Motor neuron (in vitro differentiated cells): ENCODE measurements around the gene TANGO2. TPM values are rescaled to one million over a fixed set of nuclear protein-coding genes. Genes with fewer than 3 reads are reported as not detected.

Experiments
- ATAC-seq, 8 experiments: fragments of 200-7000 bp; cut with Tn5 transposase; replicated peaks in 6 of 8; 2 replicates each; pipeline ENCODE4 v1.8.0; 2021; ENCODE audit warnings: mild to moderate bottlenecking in 8 of 8, moderate library complexity in 8 of 8
- H3K27ac ChIP-seq, 2 donors: fragments of 250-450 bp; sonication (Bioruptor Pico); 2 replicates each; pipeline ENCODE4 v1.9.0; 2021; ENCODE audit warnings: antibody characterized with exemption in 2 of 2, mild to moderate bottlenecking in 2 of 2, moderate library complexity in 1 of 2
- H3K4me1 ChIP-seq, 2 donors: fragments of 250-450 bp; sonication (Bioruptor Pico); replicated peaks in 1 of 2; 2 replicates each; pipeline ENCODE4 v1.6.1; 2021; ENCODE audit warnings: antibody characterized with exemption in 2 of 2, mild to moderate bottlenecking in 2 of 2, moderate library complexity in 1 of 2
- H3K4me3 ChIP-seq, 5 donors: fragments of 250-450 bp; sonication (Bioruptor Pico); 2 replicates each; pipeline ENCODE4 v1.9.0; 2021; ENCODE audit warnings: antibody characterized with exemption in 5 of 5, mild to moderate bottlenecking in 5 of 5, moderate library complexity in 4 of 5
- WGBS, 10 experiments: fragments of 450-650 bp; shearing (Covaris generic); methylation state at CpG; one replicate each; pipeline ENCODE4 v1.0.0; 2022; 5-methylcytosine and 5-hydroxymethylcytosine counted together
- in situ Hi-C, 9 experiments: fragments of 400-800 bp; cut with MboI; loops; one replicate each; pipeline ENCODE4 v1.15.0; 2021; ENCODE audit warnings: low sequenced_read_pairs in 9 of 9, low pct_unique_long_range_greater_than_20kb in 2 of 9; ENCODE audit not compliant: unreplicated experiment in 9 of 9
- total RNA-seq, 8 experiments: library from RNA; unstranded; fragments of 300-600 nt; gene quantifications; 2 replicates each; pipeline versions ENCODE4 v1.2.3 to v1.2.4, GENCODE V29; 2022

Gene TANGO2
- total RNA-seq, 8 experiments from 2014 or later: 5.4 to 36.3 (median 14.5) TPM

DNA sequence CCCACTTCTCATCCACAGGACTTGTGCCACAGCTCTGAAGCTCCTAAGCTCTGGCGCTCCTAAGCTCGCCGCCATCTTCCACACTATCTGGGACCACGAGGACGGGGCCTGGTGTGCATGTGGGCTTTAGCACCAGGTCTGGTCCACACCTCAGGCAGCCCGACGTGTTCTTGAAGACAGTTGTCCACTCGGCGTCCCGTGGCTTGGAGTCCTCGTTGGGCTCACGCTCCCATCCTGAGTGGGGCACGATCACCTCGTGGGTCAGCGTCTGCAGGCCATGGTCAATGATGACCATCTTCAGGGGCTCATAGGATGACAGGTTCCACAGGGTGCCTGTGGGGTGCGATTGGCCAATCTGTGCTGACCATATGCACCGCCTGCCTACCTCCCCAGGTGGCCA is 42.2 kb upstream of the TANGO2 start:
- Histone ChIP-seq H3K4me3 (no peak overlapping the region), H3K4me1 (peaks cover 19 to 27% of the 10 kb centered on the region in 2 donors), H3K27ac (peak overlapping the region in 1 of 2 donors; percentile 41)
- in situ Hi-C loops: no loop called here
- WGBS, 10 experiments: 80 to 97% methylated on average over 5 to 11 of the region's 17 CpGs; no CpG with 5 or more reads in 8 of the 10 experiments
- ATAC-seq: no peak

DNA sequence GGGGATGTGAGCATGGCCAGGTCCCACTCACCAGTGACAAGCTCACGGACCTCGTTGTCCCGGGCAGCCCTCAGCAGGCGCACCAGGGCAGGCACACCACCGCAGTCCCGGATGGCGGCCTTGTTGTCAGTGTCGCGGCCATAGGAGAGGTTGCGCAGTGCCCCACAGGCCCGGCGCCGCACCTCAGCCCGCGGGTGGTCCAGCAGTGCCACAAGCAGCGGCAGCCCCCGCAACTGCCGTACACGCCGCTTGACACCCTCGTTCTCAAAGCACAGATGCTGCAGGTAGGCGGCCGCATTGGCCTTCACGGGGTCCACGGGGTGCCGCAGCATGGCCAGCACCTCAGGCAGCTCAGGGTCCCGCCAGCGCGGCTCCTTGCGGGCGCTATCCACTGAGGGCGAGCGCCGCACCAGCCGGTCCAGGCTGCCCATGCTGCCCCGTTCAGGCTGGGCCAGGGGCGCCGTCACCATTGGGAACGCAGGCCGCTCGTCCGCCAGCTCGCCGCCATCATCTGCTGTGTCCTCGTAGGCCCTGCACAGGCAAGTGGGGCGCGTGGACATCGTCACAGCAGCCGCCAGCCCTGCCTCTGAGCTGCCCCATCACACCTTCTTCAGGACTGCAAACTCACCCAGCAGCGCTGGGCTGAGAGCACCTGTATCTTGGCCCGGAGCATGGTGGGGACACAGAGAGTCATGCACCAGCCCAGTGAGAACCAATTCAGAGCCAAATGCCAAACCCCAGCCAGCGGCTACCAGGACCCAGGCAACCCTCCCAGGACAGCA is 41.0 kb upstream of the TANGO2 start:
- Histone ChIP-seq H3K27ac (no peak overlapping the region), H3K4me1 (peaks cover 28 to 31% of the 10 kb centered on the region in 2 donors), H3K4me3 (no peak overlapping the region)
- in situ Hi-C loops: no loop called here
- no peak for ATAC-seq
- WGBS, 10 experiments: 100% methylated on average over 2 to 9 of the region's 52 CpGs; no CpG with 5 or more reads in 8 of the 10 experiments

DNA sequence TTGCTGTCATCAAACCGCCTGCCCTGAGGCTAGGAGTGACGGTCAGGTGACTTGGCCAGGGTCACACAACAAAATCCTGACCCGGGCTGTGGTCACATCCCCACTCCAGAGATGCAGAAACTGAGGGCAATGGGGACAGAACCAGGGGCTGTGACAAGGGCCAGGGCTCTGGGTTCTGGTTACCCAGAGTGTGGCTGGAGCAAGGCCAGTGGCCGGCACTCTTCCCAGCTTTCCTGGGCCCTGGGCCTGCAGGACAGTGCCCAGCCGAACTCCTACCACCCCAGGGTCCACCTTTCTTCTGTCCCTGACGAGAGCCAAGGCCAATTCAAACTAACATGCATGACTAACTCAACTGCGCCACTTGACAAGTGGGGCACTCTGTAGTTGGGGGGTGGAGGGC is 40.1 kb upstream of the TANGO2 start:
- no peak overlapping the region for H3K27ac ChIP-seq
- in situ Hi-C loops: no loop called here
- no peak for ATAC-seq
- H3K4me3 ChIP-seq: no peak overlapping the region
- H3K4me1 ChIP-seq: peaks cover 30 to 31% of the 10 kb centered on the region in 2 donors
- WGBS, 10 experiments: 72 to 100% (median 97%) methylated on average over 1 to 5 of the region's 7 CpGs; no CpG with 5 or more reads in 6 of the 10 experiments

- WGBS, 10 experiments: 85 to 100% (median 93%) methylated on average over 2 to 5 of the region's 33 CpGs; no CpG with 5 or more reads in 6 of the 10 experiments
- H3K4me3 ChIP-seq: no peak overlapping the region
- peaks cover 33 to 34% of the 10 kb centered on the region in 2 donors for H3K4me1 ChIP-seq
- no peak overlapping the region for H3K27ac ChIP-seq
- in situ Hi-C loops: no loop called here
- ATAC-seq: no peak
Observed at GRCh38 chr22:19981171-19981960, 39.5 kb upstream of the TANGO2 start.

GRCh38 chr22:19981961-19982920 is 38.7 kb upstream of the TANGO2 start:
- no peak overlapping the region for H3K27ac ChIP-seq
- in situ Hi-C loops: no loop called here
- WGBS, 10 experiments: 83 to 100% (median 92%) methylated on average over 2 to 3 of the region's 16 CpGs; no CpG with 5 or more reads in 5 of the 10 experiments

GRCh38 chr22:19982991-19983578 is 37.8 kb upstream of the TANGO2 start:
- H3K27ac ChIP-seq: peak overlapping the region; percentile 78 to 85
- in situ Hi-C loops: no loop called here
- H3K4me1 ChIP-seq: peaks cover 33 to 34% of the 10 kb centered on the region in 2 donors
- 88 to 100% methylated on average over 2 to 3 of the region's 8 CpGs; no CpG with 5 or more reads in 8 of the 10 experiments for WGBS, 10 experiments
- no peak overlapping the region for H3K4me3 ChIP-seq
- no peak for ATAC-seq

More at GRCh38 chr22:19981961-19982920, 38.7 kb upstream of the TANGO2 start:
- Histone ChIP-seq H3K4me1 (peaks cover 33 to 34% of the 10 kb centered on the region in 2 donors), H3K4me3 (no peak overlapping the region)
- ATAC-seq: no peak

- Histone ChIP-seq H3K27ac (peak overlapping the region; percentile 78 to 85), H3K4me1 (peaks cover 33 to 34% of the 10 kb centered on the region in 2 donors), H3K4me3 (peak overlapping the region in 2 of 5 donors; percentile 1 to 17)
- WGBS, 10 experiments: 0 to 94% (median 80%) methylated on average over 1 to 3 of the region's 5 CpGs; no CpG with 5 or more reads in 5 of the 10 experiments
- in situ Hi-C loops: no loop called here
- peak in 5 of 8 experiments; percentile 9 to 31 (median 26) for ATAC-seq
Observed at GRCh38 chr22:19983741-19984140, 37.2 kb upstream of the TANGO2 start.

GRCh38 chr22:19984201-19984753 is 36.6 kb upstream of the TANGO2 start:
- H3K27ac ChIP-seq: peak overlapping the region; percentile 78 to 85
- ATAC-seq: peak in 7 of 8 experiments; percentile 41 to 79 (median 76)
- 40 to 86% (median 72%) methylated on average over 2 to 6 of the region's 19 CpGs; no CpG with 5 or more reads in 6 of the 10 experiments for WGBS, 10 experiments
- in situ Hi-C loops: no loop called here
- H3K4me1 ChIP-seq: peaks cover 33 to 34% of the 10 kb centered on the region in 2 donors
- peak overlapping the region in 2 of 5 donors; percentile 1 to 17 for H3K4me3 ChIP-seq

- WGBS, 10 experiments: 40 to 100% (median 67%) methylated on average over 1 to 3 of the region's 11 CpGs; no CpG with 5 or more reads in 5 of the 10 experiments
- peaks cover 33 to 34% of the 10 kb centered on the region in 2 donors for H3K4me1 ChIP-seq
- in situ Hi-C loops: no loop called here
- H3K27ac ChIP-seq: peak overlapping the region; percentile 64 to 82
- ATAC-seq: no peak
- peak overlapping the region in 3 of 5 donors; percentile 78 to 99 (median 81) for H3K4me3 ChIP-seq
Observed at GRCh38 chr22:19984851-19985811, 35.8 kb upstream of the TANGO2 start.

GRCh38 chr22:19986011-19986409 is 34.9 kb upstream of the TANGO2 start:
- peak overlapping the region; percentile 56 to 99 (median 81) for H3K4me3 ChIP-seq
- WGBS, 10 experiments: 20 to 40% methylated on average over 1 of the region's 2 CpGs; no CpG with 5 or more reads in 8 of the 10 experiments
- peak overlapping the region; percentile 82 to 94 for H3K27ac ChIP-seq
- ATAC-seq: no peak
- H3K4me1 ChIP-seq: peaks cover 34 to 35% of the 10 kb centered on the region in 2 donors
- in situ Hi-C loops: no loop called here
